T-helper 1 cell treated with Interleukin-12 subunit alpha and Interleukin-12 subunit beta and Interleukin-4 antibody, amounts not matched to agents 30 μg/mL and 1 μg/mL, for 36 hours (primary cell): ENCODE results near the gene PAK2.

Experiments
- H3K27ac Mint-ChIP-seq: one replicate; pipeline ENCODE4 v1.8.0; 2021; ENCODE audit warnings: mild to moderate bottlenecking, mixed read lengths
- H3K27me3 Mint-ChIP-seq: one replicate; pipeline ENCODE4 v1.8.0; 2021; ENCODE audit warnings: low read depth, mixed read lengths
- H3K36me3 Mint-ChIP-seq: one replicate; pipeline ENCODE4 v1.8.0; 2021; ENCODE audit warnings: low read depth, mixed read lengths
- H3K4me1 Mint-ChIP-seq: one replicate; pipeline ENCODE4 v1.8.0; 2021; ENCODE audit warnings: low read depth, mixed read lengths
- H3K4me3 Mint-ChIP-seq: one replicate; pipeline ENCODE4 v1.8.0; 2021; ENCODE audit warnings: mild to moderate bottlenecking, moderate library complexity, mixed read lengths
- H3K9me3 Mint-ChIP-seq: one replicate; pipeline ENCODE4 v1.8.0; 2021; ENCODE audit warnings: mixed read lengths

PAK2 gene

GRCh38 chr3:196739671-196740480 is at the start of gene PAK2:
Gene PAK2 (plus strand): TSS chr3:196739857. CDS start chr3:196782647, 42,790 bp downstream.
- H3K36me3 Mint-ChIP-seq, result peaks cover 14% of the 10 kb centered on the region
- peak within 1 kb of the TSS; percentile 99 for H3K27ac Mint-ChIP-seq
- peak within 1 kb of the TSS; percentile 100 for H3K4me3 Mint-ChIP-seq
- peaks cover 23% of the 10 kb centered on the region for H3K4me1 Mint-ChIP-seq
- peaks cover 4% of the 10 kb centered on the region for H3K9me3 Mint-ChIP-seq
- no peaks in the 10 kb centered on the region for H3K27me3 Mint-ChIP-seq

GRCh38 chr3:196689941-196690660 is 49.6 kb upstream of the PAK2 start:
- Mint-ChIP-seq H3K4me1 (peaks cover 16% of the 10 kb centered on the region), H3K27me3 (peaks cover 5% of the 10 kb centered on the region), H3K4me3 (no peak overlapping the region), H3K27ac (no peak overlapping the region), H3K9me3 (no peaks in the 10 kb centered on the region), H3K36me3 (no peaks in the 10 kb centered on the region)

- H3K9me3 Mint-ChIP-seq, result no peaks in the 10 kb centered on the region
- peaks cover 5% of the 10 kb centered on the region for H3K27me3 Mint-ChIP-seq
- H3K4me1 Mint-ChIP-seq, result peaks cover 11% of the 10 kb centered on the region
- no peaks in the 10 kb centered on the region for H3K36me3 Mint-ChIP-seq
- H3K4me3 Mint-ChIP-seq, result no peak overlapping the region
- H3K27ac Mint-ChIP-seq, result no peak overlapping the region
Measured at GRCh38 chr3:196691386-196691785, 48.3 kb upstream of the PAK2 start.

- H3K4me3 Mint-ChIP-seq, result no peak overlapping the region
- H3K36me3 Mint-ChIP-seq, result no peaks in the 10 kb centered on the region
- peaks cover 6% of the 10 kb centered on the region for H3K4me1 Mint-ChIP-seq
- H3K27ac Mint-ChIP-seq, result no peak overlapping the region
- peaks cover 5% of the 10 kb centered on the region for H3K27me3 Mint-ChIP-seq
- H3K9me3 Mint-ChIP-seq, result no peaks in the 10 kb centered on the region
Measured at GRCh38 chr3:196694202-196694638, 45.4 kb upstream of the PAK2 start.

- H3K9me3 Mint-ChIP-seq, result no peaks in the 10 kb centered on the region
- no peaks in the 10 kb centered on the region for H3K36me3 Mint-ChIP-seq
- H3K27ac Mint-ChIP-seq, result peak overlapping the region; percentile 73
- no peak overlapping the region for H3K4me3 Mint-ChIP-seq
- H3K27me3 Mint-ChIP-seq, result peaks cover 5% of the 10 kb centered on the region
- peaks cover 6% of the 10 kb centered on the region for H3K4me1 Mint-ChIP-seq
Measured at GRCh38 chr3:196694941-196695848, 44.5 kb upstream of the PAK2 start.

GRCh38 chr3:196695849-196696226 is 43.8 kb upstream of the PAK2 start:
- H3K27me3 Mint-ChIP-seq, result peaks cover 5% of the 10 kb centered on the region
- no peak overlapping the region for H3K4me3 Mint-ChIP-seq
- no peaks in the 10 kb centered on the region for H3K36me3 Mint-ChIP-seq
- H3K4me1 Mint-ChIP-seq, result peaks cover 6% of the 10 kb centered on the region
- H3K27ac Mint-ChIP-seq, result peak overlapping the region; percentile 73
- H3K9me3 Mint-ChIP-seq, result no peaks in the 10 kb centered on the region

- H3K36me3 Mint-ChIP-seq, result no peaks in the 10 kb centered on the region
- H3K4me3 Mint-ChIP-seq, result no peak overlapping the region
- H3K27ac Mint-ChIP-seq, result no peak overlapping the region
- peaks cover 6% of the 10 kb centered on the region for H3K4me1 Mint-ChIP-seq
- H3K9me3 Mint-ChIP-seq, result no peaks in the 10 kb centered on the region
- no peaks in the 10 kb centered on the region for H3K27me3 Mint-ChIP-seq
Measured at GRCh38 chr3:196697270-196697669, 42.4 kb upstream of the PAK2 start.

- no peaks in the 10 kb centered on the region for H3K27me3 Mint-ChIP-seq
- no peaks in the 10 kb centered on the region for H3K9me3 Mint-ChIP-seq
- H3K27ac Mint-ChIP-seq, result no peak overlapping the region
- no peak overlapping the region for H3K4me3 Mint-ChIP-seq
- no peaks in the 10 kb centered on the region for H3K36me3 Mint-ChIP-seq
- no peaks in the 10 kb centered on the region for H3K4me1 Mint-ChIP-seq
Measured at GRCh38 chr3:196699749-196700148, 39.9 kb upstream of the PAK2 start.

- H3K4me3 Mint-ChIP-seq, result no peak overlapping the region
Measured at GRCh38 chr3:196700801-196701200, 38.9 kb upstream of the PAK2 start.

GRCh38 chr3:196706327-196706726 is 33.3 kb upstream of the PAK2 start:
- Mint-ChIP-seq H3K27me3 (no peaks in the 10 kb centered on the region), H3K4me3 (no peak overlapping the region), H3K36me3 (peaks cover 6% of the 10 kb centered on the region), H3K9me3 (no peaks in the 10 kb centered on the region), H3K27ac (no peak overlapping the region), H3K4me1 (peaks cover 6% of the 10 kb centered on the region)

More at GRCh38 chr3:196700801-196701200, 38.9 kb upstream of the PAK2 start:
- no peaks in the 10 kb centered on the region for H3K36me3 Mint-ChIP-seq
- no peak overlapping the region for H3K27ac Mint-ChIP-seq
- H3K9me3 Mint-ChIP-seq, result no peaks in the 10 kb centered on the region
- no peaks in the 10 kb centered on the region for H3K27me3 Mint-ChIP-seq
- no peaks in the 10 kb centered on the region for H3K4me1 Mint-ChIP-seq

GRCh38 chr3:196706731-196707130 is 32.9 kb upstream of the PAK2 start:
- no peak overlapping the region for H3K4me3 Mint-ChIP-seq
- H3K4me1 Mint-ChIP-seq, result peaks cover 10% of the 10 kb centered on the region
- H3K9me3 Mint-ChIP-seq, result no peaks in the 10 kb centered on the region
- peaks cover 7% of the 10 kb centered on the region for H3K36me3 Mint-ChIP-seq
- H3K27me3 Mint-ChIP-seq, result no peaks in the 10 kb centered on the region
- no peak overlapping the region for H3K27ac Mint-ChIP-seq

- Mint-ChIP-seq H3K4me1 (peaks cover 12% of the 10 kb centered on the region), H3K27ac (no peak overlapping the region), H3K36me3 (peaks cover 7% of the 10 kb centered on the region), H3K4me3 (no peak overlapping the region), H3K9me3 (no peaks in the 10 kb centered on the region), H3K27me3 (no peaks in the 10 kb centered on the region)
Measured at GRCh38 chr3:196707566-196707965, 32.1 kb upstream of the PAK2 start.

GRCh38 chr3:196708467-196708866 is 31.2 kb upstream of the PAK2 start:
- Mint-ChIP-seq H3K27me3 (no peaks in the 10 kb centered on the region), H3K4me3 (no peak overlapping the region), H3K4me1 (peaks cover 19% of the 10 kb centered on the region), H3K9me3 (no peaks in the 10 kb centered on the region), H3K27ac (no peak overlapping the region), H3K36me3 (peaks cover 7% of the 10 kb centered on the region)

- peaks cover 31% of the 10 kb centered on the region for H3K4me1 Mint-ChIP-seq
- peak within 1 kb of the TSS; percentile 99 for H3K27ac Mint-ChIP-seq
- H3K27me3 Mint-ChIP-seq, result no peaks in the 10 kb centered on the region
- peaks cover 7% of the 10 kb centered on the region for H3K36me3 Mint-ChIP-seq
- no peaks in the 10 kb centered on the region for H3K9me3 Mint-ChIP-seq
- H3K4me3 Mint-ChIP-seq, result peak within 1 kb of the TSS; percentile 89
Measured at GRCh38 chr3:196711838-196712513, 27.7 kb upstream of the PAK2 start, which contains the start of the genes CEP19 and PIGX. Gene CEP19 (minus strand): TSS chr3:196712250. CDS start chr3:196708657, 3,593 bp downstream. Gene PIGX (plus strand): TSS chr3:196712377.
